UCSD-AML1 (cell line): ENCODE data around the gene CPS1.

ENCODE experiments used
- DNase-seq: peaks from one replicate; lab custom pipeline; 2025; ENCODE audit not compliant: unreplicated experiment; lab: John Stamatoyannopoulos, UW

CPS1 gene

DNA sequence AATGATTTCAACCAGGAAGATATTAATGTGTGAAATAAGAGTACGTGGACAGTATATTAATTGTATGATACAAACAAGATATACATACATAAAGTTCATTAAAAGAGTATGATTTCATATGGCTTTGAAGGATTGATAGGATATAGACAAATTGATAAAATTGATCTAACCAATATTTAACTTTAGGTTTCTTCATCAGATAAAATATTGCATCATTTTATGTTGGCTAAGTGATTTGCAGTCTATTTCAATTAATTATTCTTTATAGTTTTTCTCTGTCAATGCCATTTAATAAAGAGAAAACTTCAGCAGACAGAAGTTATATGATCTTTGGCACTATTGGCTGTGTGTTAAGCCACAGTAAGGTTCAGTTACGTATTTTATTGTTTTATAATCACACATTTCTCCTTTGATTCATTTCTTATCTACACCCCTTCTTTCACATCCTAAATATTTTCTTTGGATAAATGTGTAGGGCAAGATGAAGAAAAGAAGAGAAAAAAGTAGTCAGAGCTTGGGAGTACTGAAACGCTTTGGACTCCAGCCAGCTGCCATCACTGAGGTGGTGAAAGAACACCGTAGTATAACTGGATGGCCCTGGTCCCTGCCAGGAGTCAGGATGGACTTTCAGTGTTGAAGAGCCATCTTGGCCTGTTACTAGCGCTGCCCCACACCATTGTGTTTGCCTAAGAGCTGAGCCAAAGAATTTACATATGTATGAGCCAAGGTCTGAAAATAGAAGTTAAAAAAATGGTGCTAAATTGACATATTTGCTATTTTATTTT lies 9.8 kb upstream of the CPS1 start:
- DNase-seq = no peak

DNA sequence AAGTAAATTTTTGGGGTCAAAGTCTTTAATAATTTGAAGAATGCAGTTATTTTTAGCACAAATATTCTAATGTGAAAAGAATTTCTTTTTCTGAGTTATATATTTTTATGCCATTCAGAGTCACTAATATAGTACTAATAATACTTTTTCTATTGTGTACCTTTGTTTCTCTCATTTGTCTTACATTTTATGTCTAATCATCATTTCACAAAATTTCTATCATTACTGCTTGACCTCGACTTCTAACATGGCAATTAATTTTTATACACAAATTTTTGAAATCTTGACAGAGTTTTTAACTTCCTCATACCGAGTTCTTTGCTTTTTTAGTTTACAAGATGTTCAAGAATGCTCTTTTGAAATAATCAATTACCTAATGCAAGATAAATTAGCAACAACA lies 8.4 kb upstream of the CPS1 start:
- DNase-seq = no peak

DNA sequence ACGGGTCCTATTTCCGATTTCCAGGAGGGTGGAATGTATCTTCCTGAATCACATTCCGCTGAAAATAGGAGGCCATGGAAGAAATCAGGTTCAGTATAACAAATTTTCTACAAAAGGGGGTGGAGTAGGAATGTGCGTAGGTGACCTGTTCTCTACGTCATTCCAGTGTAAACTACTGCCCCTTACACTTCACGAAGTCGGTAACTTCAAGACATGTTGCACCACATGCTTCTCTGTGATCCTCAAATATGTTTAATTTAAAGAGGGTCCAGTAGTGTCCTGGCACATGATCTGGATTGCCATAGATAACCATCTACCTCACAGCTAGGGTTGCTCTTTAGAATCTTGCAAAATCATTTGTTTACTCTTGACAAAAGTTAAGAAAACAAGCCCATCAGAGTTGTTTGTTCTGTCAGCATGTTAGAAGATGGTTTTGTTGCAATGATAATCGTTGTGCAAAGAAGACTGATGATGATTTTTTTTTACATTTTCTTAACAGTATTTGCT lies 7.5 kb upstream of the CPS1 start:
- no peak for DNase-seq

DNA sequence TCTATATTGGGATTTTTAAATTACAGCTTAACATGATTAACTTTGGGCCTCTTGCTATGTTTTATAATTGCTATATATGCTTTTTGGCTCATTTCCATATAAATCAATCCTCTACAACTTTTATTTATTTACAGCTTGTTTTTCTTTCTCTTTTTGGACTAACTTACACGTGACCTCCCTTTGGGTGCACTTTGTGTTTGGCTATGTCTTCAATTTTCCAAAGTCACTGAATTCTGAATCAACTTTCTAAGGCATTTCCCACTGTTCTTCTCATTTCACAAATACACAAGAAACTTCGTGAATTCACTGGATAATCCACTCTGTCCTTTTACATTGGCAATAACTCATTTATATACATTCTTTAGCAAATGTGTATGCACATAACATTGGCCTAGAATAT lies 5.4 kb upstream of the CPS1 start:
- no peak for DNase-seq

DNA sequence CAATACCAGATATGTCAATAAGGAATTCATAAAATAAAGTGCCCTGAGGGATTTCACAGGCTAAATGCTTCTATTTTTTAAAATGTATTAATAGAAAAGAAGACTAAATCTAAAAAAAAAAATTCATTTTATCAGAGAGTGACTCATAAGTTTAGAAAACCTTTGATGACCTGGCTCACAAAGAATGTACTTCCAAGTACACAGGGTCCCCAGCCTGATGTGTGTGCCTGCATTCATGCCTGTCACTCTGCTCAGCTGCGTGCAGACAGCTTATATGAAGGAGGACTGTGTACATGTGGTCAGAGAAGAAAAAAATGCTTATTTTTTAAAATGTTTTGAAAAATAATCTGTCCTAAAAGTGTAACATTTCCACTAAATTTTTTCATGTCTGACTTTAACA lies 3.0 kb upstream of the CPS1 start:
- no peak for DNase-seq

DNA sequence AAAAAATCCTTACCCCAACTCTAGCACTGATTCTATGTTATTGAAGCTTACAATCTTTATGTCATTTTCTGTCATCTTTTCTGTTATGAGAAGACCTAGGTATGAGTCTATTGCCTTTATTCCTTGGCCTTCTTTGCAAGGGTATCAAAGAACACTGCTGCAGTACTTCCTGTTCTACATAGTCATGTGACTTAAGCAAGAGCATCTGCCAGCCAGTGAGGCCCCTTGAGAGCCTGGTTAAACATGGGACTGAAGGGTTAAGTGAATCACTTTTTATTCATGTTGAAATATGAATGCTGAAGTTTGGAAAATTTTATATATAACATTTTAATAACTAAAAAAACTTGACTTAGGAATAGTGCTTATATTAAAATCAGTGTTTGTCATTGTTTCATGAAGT lies 844 bp upstream of the CPS1 start:
- no peak for DNase-seq

DNA sequence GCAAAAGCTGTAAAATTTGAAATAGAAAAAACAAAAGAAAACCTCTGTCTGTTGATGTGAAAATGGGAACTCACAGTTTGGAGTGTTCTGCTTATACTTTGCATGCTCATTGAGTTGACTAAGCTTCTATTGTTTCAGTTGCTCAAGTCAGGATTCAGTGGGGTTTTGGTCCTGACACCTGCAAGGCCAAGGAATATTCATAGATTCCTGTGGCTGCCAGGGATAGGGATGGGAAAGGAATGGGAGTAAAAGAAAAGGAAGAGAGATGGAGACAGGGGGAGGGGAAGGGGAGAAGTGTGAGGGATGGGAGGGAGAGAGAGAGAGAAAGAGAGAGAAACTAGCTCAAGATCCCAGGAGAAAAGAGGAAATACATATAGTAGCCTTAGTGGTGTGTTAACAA lies 1.3 kb downstream of the CPS1 start:
- no peak for DNase-seq

DNA sequence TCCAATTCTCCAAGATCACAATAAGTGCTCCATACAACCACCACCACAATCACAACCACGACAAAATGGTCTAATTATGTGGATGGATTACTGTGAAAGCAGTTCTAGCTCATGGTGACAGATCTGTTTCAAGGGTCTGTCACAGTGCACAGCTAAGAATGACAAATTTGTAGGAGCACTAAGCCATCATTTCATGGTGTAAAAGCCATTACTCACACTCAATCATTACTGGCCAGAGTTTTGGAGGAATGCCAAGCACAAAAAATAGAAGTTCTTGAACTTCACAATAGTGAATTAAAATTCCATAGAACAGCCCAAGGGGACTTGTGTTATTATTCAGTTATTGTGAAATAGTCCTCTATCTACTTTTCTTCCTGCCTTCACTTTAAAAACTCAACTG lies 2.3 kb downstream of the CPS1 start:
- no peak for DNase-seq

DNA sequence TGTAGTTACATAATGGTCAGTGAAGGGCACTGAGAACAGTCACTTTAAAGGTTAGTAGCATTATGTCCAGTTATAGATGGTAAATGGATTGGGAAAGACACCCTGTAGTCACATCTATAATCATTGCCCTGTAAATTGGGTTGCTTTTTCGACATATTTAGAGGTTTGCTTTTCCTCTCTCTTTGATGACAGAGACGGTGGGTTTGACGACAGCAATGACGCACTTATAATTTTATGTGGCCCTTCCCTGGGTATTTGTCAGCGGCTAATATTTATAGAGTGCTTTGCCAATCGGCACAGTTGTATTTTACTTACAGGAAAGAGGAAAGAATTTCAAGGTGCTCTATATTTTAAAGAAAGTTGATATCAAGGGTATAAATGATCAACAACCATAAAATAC lies 2.8 kb downstream of the CPS1 start:
- no peak for DNase-seq

DNA sequence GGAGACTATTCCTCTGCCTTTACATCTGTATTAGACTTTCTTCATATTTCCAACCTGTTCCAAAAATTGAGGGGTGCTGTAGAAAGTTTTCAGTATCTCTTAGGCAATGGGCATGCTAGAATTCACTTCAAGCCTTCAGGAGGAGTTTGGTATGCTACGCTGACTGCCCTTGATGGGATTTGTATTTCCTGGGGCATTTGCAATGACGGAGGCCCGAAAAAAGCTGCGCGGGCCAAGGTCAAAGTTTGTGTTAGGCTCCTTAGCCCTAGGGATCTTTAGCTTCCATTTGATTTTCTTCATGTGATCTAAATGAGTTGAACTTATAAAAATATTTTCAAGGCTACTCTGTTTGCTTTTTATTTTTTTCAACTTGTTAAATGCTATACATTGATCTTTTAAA lies 5.1 kb downstream of the CPS1 start:
- no peak for DNase-seq

DNA sequence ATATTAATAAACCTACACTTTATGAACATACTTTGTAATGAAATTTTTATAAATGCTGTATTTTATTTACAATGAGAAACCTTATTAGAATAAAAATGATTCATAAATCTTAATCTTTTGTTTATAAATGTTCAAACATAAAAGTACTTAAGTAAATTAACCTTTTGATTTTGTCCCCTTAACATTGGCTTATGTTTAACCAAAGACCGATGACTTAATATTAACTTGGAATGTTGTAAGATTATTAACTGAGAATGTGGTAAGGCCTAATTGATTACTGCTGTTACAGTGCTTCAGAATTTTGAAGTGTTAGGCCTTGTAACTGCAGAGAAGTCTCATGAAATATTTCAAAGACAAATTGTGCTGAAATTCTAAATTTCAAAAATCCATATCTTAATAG lies 5.7 kb downstream of the CPS1 start:
- no peak for DNase-seq

DNA sequence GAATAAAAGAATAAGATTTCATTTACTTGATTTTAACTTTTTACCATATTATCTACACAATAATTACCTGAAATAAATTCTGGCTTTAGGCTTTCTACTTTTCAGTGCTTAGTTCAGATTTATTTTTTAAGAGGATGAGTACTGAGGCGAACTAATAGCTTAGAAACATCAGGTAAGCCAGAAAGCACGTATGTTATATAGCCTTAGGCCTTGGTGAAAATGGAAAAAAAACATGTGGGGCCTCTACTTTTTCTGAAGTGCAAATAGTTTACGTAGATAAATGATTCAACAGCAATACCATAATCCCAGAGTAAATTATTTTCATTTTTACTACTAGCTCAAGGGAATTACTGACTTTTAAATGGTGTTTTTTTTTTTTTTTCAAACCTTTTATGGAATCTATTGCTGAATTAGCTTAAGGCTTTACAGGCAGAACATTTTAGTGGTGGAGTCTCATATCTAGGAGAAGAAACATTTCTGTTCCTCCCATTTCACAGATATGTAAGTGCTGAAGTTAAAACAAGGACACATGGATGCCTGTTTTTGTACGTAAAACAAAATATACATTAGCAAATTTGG lies 6.2 kb downstream of the CPS1 start:
- no peak for DNase-seq

DNA sequence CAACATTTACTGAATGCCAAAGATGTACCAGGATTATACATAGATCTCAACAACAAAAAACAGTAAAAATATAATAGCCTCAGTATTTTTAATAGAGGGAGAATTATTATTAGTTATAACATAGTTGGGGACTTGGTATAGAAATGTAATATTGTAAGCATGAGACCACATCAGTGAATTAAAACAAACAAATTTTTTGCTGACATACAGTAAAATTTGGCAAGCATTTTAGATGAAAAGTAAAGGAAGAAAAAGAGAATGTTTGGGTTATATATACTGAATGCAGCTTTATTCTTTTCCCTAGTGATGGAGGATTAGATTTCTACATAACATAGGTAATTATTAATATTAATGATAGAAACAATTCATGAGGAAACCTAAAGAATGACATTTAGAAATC lies 10.9 kb downstream of the CPS1 start:
- no peak for DNase-seq

DNA sequence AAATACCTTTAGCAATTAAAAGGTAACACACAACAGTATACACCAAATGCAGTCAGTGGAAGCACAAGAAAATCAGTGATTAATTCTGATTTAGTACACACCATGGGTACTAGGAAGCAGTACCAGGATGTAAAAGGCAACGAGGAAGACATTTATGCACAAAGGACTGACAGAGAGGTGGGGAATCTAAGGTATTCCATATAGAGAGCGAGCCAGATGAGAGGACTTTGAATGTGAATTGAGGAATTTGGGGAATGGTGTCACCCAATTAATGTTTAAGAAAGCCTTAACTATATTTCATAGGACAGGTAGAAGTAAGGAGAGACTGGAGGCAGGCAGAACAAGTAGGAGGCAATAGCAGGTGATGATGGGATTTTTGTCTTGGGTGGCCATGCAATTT lies 11.7 kb downstream of the CPS1 start:
- no peak for DNase-seq

DNA sequence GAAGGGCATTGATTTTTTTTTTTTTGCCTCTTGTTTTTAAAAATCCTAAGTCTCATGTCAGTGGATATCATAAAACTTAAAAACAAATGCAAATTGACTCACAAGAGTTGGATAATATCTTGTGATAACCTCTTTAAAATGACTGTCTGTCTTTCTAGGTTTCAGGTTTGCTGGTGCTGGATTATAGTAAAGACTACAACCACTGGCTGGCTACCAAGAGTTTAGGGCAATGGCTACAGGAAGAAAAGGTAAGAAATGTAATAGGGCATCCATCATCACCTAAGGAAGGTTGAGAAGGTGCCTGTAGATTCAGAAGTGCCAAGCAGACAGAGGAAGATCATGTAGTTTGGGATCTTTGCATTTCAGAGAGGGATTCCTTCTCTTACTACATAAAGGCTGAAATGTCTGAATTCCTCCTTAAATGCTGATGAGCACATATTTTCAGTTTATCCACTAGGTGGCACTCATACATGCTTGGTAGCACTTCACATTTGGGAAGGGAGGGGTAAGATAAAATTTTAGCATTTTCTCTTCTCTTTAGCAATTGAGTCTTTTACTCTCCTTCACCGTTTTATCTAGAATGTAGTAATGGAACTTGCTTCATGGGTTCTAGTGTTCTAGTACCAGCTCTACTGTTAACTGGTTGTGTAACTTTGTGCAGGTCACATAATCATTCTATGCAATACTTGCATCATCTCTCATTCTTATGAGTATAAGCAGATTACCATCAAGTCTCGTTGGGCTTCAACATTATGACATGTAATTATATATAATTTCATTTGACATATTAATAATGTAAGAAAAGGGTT lies 21.1 kb downstream of the CPS1 start:
- DNase-seq = no peak

DNA sequence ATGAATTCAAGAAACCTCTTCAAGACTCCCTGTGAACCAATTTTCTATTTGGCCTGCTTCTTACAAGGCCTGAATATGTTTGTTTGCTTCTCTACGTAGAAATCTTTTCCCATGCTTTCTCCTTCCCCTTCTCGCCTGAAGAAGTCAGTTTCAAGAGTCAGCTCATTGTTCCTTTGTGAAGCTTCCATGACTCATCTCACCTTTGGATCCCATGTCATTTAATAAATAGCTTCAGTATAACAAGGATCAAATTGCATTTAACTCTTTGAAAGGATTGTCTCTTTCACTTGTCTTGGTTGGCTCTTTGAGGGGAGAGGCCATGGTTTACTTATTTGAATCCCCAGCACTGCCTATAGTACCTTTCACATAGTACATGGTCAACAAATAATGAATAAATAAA lies 28.4 kb downstream of the CPS1 start:
- DNase-seq = no peak

DNA sequence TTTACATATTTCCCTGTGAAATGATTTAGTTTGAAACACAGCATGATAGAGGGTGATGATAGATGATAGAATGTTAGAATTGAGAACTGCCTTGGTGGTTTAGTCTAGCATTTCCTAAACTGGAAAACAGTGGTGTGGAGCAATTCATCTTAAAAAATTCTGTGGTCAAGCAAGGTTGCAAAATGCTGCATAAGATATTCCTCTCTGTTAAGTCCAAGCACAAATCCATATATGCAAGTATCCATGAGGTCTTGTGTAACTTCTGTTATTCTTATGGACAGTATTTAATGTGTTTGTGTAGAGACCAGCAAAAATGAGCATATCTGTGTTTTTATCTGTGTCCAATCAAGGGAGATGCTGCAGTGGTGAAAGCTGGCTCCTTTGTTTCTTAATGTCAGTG lies 30.0 kb downstream of the CPS1 start:
- DNase-seq = no peak

DNA sequence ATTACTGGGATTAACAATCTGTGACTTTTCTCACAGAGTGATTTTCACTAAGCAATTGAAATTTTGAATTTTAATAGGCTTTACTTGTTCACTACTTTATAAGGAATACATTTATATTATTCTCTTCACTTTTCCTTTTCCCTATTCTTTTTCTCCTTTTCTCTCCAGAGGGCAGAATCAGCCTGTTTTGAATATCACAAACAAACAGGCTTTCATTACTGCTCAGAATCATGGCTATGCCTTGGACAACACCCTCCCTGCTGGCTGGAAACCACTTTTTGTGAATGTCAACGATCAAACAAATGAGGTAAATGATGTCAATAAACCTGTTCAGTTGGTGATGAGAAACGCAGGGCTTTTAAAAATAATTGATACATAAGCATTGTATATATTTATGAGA lies 35.3 kb downstream of the CPS1 start:
- no peak for DNase-seq

DNA sequence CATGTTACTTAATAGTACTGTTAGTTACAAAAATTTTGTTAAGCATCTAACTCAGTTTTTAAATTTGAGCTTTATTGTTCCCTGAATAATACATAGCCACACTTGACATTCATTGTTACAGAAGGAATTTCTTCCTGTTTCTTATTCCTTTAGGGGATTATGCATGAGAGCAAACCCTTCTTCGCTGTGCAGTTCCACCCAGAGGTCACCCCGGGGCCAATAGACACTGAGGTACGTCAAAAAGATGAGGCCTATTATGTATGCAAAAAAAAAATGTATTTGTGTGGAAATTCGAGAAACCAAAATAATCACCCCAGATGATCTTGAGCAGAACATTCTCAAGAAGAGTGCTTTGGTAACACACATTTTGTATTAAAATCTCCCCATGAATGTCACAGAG lies 36.3 kb downstream of the CPS1 start:
- no peak for DNase-seq

DNA sequence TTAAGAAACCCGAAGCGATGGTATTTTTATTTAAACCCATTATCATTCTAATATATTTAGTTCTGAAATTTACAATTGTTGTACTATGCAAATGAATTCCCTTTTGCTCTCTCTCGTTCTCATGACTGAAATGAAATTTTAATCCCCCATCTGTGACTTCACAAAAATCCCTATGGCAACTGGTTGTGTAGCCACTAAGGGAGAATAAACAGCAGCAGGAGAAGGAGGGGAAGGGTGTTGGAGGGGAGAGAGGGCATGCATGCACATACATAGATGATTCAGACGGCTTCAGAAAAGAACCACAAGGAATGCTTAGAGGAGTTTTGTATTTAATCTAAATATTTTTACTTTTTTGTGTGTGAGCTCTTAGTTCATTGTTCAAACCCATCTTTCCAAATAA lies 36.8 kb downstream of the CPS1 start:
- no peak for DNase-seq

DNA sequence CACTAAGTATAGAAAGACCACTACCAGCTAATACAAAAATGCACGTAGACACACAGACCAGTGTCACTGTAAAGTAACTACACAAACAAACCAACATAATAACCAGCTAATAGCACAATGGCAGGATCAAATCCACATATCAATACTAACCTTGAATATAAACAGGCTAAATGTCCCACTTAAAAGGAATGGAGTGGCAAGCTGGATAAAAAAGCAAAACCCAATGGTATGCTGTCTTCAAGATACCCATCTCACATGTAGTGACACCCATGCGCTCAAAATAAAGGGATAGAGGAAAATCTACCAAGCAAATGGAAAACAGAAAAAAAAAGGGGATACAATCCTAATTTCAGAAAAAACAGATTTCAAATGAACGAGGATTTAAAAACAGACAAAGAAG lies 41.8 kb downstream of the CPS1 start:
- no peak for DNase-seq

DNA sequence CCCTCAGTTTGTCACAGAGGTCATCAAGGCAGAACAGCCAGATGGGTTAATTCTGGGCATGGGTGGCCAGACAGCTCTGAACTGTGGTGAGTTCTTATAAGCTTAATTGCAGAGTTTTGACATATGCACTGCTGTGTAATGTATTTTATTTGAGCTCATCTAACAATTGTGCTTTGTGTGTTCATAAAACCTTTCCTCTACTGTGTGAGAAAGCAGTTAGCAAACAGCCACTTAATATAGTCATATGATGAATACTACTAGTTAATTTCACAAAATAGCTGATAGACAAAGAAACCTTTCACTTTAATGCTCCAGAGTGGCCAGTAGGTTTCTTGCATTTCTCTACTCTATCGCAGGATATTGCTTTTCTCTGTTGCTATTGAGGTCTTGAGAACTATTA lies 43.1 kb downstream of the CPS1 start:
- DNase-seq = no peak
